ENCODE data around the gene CLCN2.

The CLCN2 gene

GRCh38 chr3:184361532-184361931 is at the start of gene CLCN2, which contains the start of gene POLR2H:
CLCN2 (minus strand) TSS chr3:184361605; CDS start chr3:184361479, 126 bp downstream.
POLR2H (plus strand) TSS chr3:184361710; CDS start chr3:184363493, 1,783 bp downstream.
- peak in 1 of 3 donors; percentile 34 for DNase-seq (ENCODE audit: low read depth in 3 of 3, low spot score in 1 of 3)

DNA sequence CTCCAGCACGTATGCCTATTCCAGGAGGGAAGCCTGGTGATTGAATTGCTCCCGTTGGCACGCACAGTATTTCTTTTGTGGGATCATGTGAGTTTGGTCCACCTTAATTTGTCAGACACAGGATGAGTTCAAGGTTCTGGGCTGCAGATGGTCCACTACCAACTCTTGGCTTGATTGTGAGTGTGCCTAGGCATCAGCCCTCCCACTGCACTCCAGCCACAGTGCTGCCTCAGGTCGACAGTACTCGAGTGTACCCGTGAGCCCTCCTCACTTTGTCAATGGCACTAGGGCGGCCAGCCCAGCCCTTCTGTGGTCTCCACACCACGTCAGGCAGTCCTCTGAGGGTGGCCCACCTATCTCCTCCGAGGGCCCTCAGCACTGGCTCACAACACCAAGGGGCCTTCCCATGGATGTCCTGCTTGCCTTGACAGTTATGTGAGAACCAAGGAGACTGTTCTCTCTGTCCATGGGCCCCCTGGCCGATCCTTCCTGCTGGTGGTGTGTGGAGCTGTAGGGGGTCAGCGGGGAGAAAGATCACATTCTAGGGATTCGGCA is 48.6 kb upstream of the CLCN2 start:
- no peak for DNase-seq (ENCODE audit: low read depth in 3 of 3, low spot score in 1 of 3)

- no peak for DNase-seq (ENCODE audit: low read depth in 3 of 3, low spot score in 1 of 3)
Measured at GRCh38 chr3:184409331-184409926, 48.0 kb upstream of the CLCN2 start.

GRCh38 chr3:184405075-184406030 is 43.9 kb upstream of the CLCN2 start:
- DNase-seq (ENCODE audit: low read depth in 3 of 3, low spot score in 1 of 3) = no peak

DNA sequence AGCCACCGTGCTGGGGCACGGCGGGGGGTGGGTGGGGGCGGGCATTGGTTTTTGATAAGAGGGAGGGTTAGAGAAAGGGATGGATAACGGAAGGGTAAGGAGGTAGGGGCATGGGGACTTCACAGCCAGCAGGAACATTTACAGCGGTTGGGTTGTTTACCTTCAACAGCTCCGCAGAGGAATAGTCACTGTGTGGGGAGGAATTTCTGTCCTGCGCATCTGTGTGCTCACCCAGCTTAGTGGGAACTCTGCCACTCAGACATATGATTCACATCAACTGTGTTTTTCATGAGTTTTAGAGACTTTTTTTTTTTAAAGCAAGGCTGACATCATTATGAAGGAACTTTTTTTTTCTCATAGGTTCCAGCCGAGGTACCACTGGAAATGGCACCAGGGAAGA is 38.0 kb upstream of the CLCN2 start:
- no peak for DNase-seq (ENCODE audit: low read depth in 3 of 3, low spot score in 1 of 3)

- no peak for DNase-seq (ENCODE audit: low read depth in 3 of 3, low spot score in 1 of 3)
Measured at GRCh38 chr3:184395320-184395660, 33.9 kb upstream of the CLCN2 start.

DNA sequence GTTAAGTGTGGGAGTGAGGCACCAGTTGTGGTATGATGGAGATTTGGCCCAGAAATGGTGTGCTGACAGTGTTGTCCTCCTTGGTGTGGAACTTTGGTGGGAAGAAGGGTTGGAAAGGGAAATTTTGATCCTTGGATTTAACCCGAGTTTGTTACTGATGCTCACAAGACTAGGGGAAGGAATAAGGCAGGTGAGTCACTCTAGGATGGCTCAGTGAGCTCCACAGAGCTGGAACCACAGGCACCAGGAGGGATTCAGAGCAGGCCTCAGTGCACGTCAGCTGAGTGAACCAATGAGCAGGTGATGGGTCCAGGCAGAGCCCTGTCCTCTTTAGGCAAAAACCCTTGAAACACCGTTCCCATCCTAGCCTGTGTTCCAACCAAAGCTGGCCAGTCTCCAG is 29.9 kb upstream of the CLCN2 start:
- DNase-seq (ENCODE audit: low read depth in 3 of 3, low spot score in 1 of 3) = no peak

DNA sequence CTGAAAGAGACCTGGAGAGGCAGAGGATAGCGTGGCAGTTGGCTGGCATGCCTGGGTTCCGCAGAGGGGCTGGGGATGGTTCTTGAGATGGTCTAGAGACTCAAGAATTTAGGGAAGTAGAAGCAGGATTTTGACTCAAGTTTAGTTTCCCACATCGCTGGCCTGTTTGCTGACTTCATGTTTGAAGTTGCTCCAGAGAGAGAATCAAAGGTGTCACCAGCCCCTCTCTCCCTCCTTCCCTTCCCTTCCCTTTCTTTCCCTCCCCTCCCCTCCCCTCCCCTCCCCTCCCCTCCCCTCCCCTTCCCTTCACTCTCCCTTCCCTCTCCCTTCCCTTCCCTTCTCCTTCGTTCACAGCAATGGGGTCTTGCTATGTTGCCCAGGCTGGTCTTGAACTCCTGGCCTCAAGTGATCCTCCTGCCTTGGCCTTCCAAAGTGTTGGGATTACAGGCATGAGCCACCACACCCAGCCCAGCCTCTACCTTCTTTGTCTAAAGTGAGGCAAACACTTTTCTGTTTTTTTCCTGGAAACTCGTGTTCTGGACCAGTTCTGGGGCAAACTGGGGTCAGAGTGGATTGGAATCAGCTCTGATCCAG is 28.6 kb upstream of the CLCN2 start:
- no peak for DNase-seq (ENCODE audit: low read depth in 3 of 3, low spot score in 1 of 3)

DNA sequence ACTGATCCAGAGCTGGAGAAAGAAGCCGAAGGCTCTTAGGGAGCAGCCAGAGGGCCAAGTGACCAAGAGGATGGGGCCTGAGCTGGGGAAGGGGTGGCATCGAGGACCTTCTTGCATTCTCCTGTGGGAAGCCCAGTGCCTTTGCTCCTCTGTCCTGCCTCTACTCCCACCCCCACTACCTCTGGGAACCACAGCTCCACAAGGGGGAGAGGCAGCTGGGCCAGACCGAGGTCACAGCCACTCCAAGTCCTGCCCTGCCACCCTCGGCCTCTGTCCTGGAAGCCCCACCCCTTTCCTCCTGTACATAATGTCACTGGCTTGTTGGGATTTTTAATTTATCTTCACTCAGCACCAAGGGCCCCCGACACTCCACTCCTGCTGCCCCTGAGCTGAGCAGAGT is 28.0 kb upstream of the CLCN2 start:
- DNase-seq (ENCODE audit: low read depth in 3 of 3, low spot score in 1 of 3) = no peak

GRCh38 chr3:184388936-184389230 is 27.5 kb upstream of the CLCN2 start:
- DNase-seq (ENCODE audit: low read depth in 3 of 3, low spot score in 1 of 3) = no peak

GRCh38 chr3:184388164-184388935 is 26.9 kb upstream of the CLCN2 start:
- no peak for DNase-seq (ENCODE audit: low read depth in 3 of 3, low spot score in 1 of 3)

GRCh38 chr3:184387174-184387714 is 25.8 kb upstream of the CLCN2 start:
- no peak for DNase-seq (ENCODE audit: low read depth in 3 of 3, low spot score in 1 of 3)

DNA sequence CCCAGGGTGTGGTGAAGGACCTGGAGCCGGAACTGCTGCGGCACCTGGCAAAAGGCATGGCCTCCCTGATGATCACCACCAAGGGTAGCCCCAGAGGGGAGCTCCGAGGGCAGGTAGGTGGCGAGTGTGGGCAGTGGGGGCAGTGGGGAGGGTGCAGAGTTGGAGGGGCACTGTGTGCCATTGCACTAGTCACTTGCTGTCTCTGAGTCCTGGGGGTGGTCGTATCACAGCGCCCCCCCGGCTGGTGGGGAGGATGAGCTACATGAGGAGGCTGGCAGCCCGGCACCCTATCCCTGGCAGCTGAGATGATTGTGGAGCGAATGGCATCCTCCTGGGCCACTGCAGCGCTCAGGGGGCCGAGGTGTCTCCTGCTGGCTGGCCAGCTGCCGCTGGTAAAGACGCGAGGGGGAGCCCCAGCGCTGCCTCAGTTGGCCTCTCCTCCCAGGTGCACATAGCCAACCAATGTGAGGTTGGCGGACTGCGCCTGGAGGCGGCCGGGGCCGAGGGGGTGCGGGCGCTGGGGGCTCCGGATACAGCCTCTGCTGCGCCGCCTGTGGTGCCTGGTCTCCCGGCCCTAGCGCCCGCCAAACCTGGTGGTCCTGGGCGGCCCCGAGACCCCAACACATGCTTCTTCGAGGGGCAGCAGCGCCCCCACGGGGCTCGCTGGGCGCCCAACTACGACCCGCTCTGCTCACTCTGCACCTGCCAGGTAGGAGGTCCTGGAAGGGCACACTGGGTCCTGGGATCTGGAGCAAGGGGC is 24.8 kb upstream of the CLCN2 start:
- DNase-seq (ENCODE audit: low read depth in 3 of 3, low spot score in 1 of 3) = no peak

- DNase-seq (ENCODE audit: low read depth in 3 of 3, low spot score in 1 of 3) = no peak
Measured at GRCh38 chr3:184384856-184385422, 23.5 kb upstream of the CLCN2 start.

DNA sequence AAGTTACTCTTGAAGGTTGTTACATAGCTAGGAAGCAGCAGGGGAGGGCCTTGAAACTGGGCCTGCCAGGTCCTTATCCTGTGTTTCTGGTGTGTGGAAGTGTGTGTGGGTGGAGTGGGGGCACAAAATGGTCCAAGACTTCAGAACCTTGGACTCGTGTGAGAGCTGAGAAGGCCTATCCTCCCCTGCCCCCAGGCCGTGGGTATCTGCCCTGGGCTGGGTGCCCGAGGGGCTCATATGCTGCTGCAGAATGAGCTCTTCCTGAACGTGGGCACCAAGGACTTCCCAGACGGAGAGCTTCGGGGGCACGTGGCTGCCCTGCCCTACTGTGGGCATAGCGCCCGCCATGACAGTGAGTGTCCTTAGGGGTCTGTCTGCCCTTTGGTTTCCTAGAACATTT is 22.9 kb upstream of the CLCN2 start:
- DNase-seq (ENCODE audit: low read depth in 3 of 3, low spot score in 1 of 3) = no peak

- DNase-seq (ENCODE audit: low read depth in 3 of 3, low spot score in 1 of 3) = no peak
Measured at GRCh38 chr3:184383033-184383740, 21.8 kb upstream of the CLCN2 start.

DNA sequence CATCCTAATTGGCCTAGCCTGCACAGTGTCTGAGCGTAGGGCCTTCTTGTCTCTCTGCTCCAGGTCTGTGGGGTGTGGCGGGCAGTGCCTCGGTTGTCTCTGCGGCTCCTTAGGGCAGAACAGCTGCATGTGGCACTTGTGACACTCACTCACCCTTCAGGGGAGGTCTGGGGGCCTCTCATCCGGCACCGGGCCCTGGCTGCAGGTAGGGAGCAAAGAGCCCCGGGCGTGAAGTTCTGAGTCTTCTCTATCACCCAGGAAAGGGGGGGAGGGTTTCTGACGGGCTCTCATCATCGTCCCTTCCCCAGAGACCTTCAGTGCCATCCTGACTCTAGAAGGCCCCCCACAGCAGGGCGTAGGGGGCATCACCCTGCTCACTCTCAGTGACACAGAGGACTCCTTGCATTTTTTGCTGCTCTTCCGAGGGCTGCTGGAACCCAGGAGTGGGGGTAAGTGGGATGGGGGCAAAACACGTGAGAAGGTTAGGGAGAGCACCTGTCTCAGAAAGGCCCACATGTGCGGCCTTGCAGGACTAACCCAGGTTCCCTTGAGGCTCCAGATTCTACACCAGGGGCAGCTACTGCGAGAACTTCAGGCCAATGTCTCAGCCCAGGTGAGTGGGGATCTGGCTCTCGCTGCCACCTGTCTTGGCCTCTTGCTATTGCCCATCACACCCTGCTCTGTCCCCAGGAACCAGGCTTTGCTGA is 21.1 kb upstream of the CLCN2 start:
- DNase-seq (ENCODE audit: low read depth in 3 of 3, low spot score in 1 of 3) = no peak

Data from stimulated activated CD4-positive, alpha-beta T cell treated with anti-CD3 and anti-CD28 coated beads, TNF-alpha, amount 100 ng/mL, for 1 hour (primary cell).